Measurements from ENCODE around the gene BCL11B.

GRCh38 chr14:99224116-99224910 is 47.7 kb downstream of the BCL11B start:
- TF ChIP-seq CTCF (IDR thresholded peaks at IDR 0.05) (no peak), POLR2A (IDR thresholded peaks at IDR 0.05) (no peak)
